ENCODE measurements around the gene SNRPB2.
A peak's percentile ranks its signal among the peaks of the same experiment; 100 is the strongest.

- TF ChIP-seq CTCF (IDR thresholded peaks at IDR 0.05) (peak in 1 of 4 experiments; percentile 21), POLR2A (IDR thresholded peaks at IDR 0.05) (peak; percentile 33 to 57)
Measured at GRCh38 chr20:16729565-16730460, at the start of gene SNRPB2.
